Peyer's patch (tissue), 4 donors: ENCODE results near the gene TLR8. TPM values are rescaled to one million over a fixed set of nuclear protein-coding genes. Genes with fewer than 3 reads are reported as not detected.

Experiments
- DNase-seq, 3 donors: peaks; one replicate each; pipeline ENCODE4 v3.0.0-alpha.2; 2017 to 2019
- H3K27ac ChIP-seq, 4 donors: fragments of 200-600 bp; sonication (generic); one replicate each; pipeline ENCODE4 v1.5.1; 2016 to 2019
- H3K27me3 ChIP-seq, 2 donors: fragments of 200-600 bp; sonication (generic); one replicate each; pipeline ENCODE4 v1.5.1; 2019
- H3K36me3 ChIP-seq, 3 donors: fragments of 200-600 bp; sonication (generic); one replicate each; pipeline ENCODE4 v1.5.1; 2016 to 2019
- H3K4me1 ChIP-seq, 4 donors: fragments of 200-600 bp; sonication (generic); one replicate each; pipeline ENCODE4 v1.5.1; 2016 to 2019
- H3K4me3 ChIP-seq, 4 donors: fragments of 200-600 bp; sonication (generic); 1 replicate in 3 of 4; 2 replicates in 1 of 4; pipeline ENCODE4 v1.5.1; 2016 to 2019; ENCODE audit warnings: mild to moderate bottlenecking in 1 of 4
- H3K9me3 ChIP-seq, 4 donors: fragments of 200-600 bp; sonication (generic); one replicate each; pipeline ENCODE4 v1.5.1; 2016 to 2019; ENCODE audit warnings: mild to moderate bottlenecking in 1 of 4
- CTCF ChIP-seq, 6 experiments: fragments of 450-650 bp in 4 of 6; fragments of 200-600 bp in 2 of 6; sonication (generic) in 1 of 6; IDR thresholded peaks; one replicate each; pipeline ENCODE4 v1.5.1; 2017 to 2019; ENCODE audit warnings: antibody characterized with exemption in 6 of 6, mild to moderate bottlenecking in 3 of 6, moderate library complexity in 1 of 6
- POLR2A ChIP-seq, 2 donors: fragments of 450-650 bp; IDR thresholded peaks; one replicate each; pipeline ENCODE4 v1.5.1; 2017; ENCODE audit warnings: antibody characterized with exemption in 2 of 2, mild to moderate bottlenecking in 2 of 2, moderate library complexity in 2 of 2
- total RNA-seq, 4 donors: library from RNA; depleted of rRNA; stranded (reverse); fragments of >200 nt; gene quantifications; one replicate each; pipeline ENCODE4 v1.1.0, GENCODE V29; 2016

The TLR8 gene
- total RNA-seq, 4 donors from 2014 or later: 0.28 to 1.3 TPM; not detected in 2

- no peaks in the 10 kb centered on the region for H3K27me3 ChIP-seq
- TF ChIP-seq POLR2A (IDR thresholded peaks at IDR 0.05) (no peak), CTCF (IDR thresholded peaks at IDR 0.05) (peak in 2 of 6 experiments; percentile 2 to 29)
- DNase-seq: no peak
- peaks cover 0 to 25% (median 11%) of the 10 kb centered on the region in 4 donors for H3K4me1 ChIP-seq
- no peaks in the 10 kb centered on the region for H3K9me3 ChIP-seq
- no peaks in the 10 kb centered on the region for H3K36me3 ChIP-seq
- peak overlapping the region; percentile 76 to 85 (median 81) for H3K27ac ChIP-seq
- peak overlapping the region in 1 of 4 donors; percentile 19 for H3K4me3 ChIP-seq
Observed at GRCh38 chrX:12951595-12951975, 45.2 kb downstream of the TLR8 start.

GRCh38 chrX:12953420-12953819 is 47.0 kb downstream of the TLR8 start:
- H3K36me3 ChIP-seq: no peaks in the 10 kb centered on the region
- no peak for DNase-seq
- H3K27ac ChIP-seq: peak overlapping the region; percentile 5 to 87 (median 51)
- TF ChIP-seq CTCF (IDR thresholded peaks at IDR 0.05) (no peak), POLR2A (IDR thresholded peaks at IDR 0.05) (no peak)
- H3K4me1 ChIP-seq: peaks cover 0 to 25% (median 7%) of the 10 kb centered on the region in 4 donors
- H3K4me3 ChIP-seq: no peak overlapping the region
- H3K9me3 ChIP-seq: no peaks in the 10 kb centered on the region
- no peaks in the 10 kb centered on the region for H3K27me3 ChIP-seq

GRCh38 chrX:12954376-12954775 is 48.0 kb downstream of the TLR8 start:
- no peak for DNase-seq
- Histone ChIP-seq H3K4me1 (peaks cover 0 to 19% (median 7%) of the 10 kb centered on the region in 4 donors), H3K4me3 (no peak overlapping the region), H3K9me3 (no peaks in the 10 kb centered on the region), H3K27me3 (no peaks in the 10 kb centered on the region), H3K36me3 (no peaks in the 10 kb centered on the region), H3K27ac (peak overlapping the region; percentile 70 to 87 (median 82))
- no peak for TF ChIP-seq CTCF (IDR thresholded peaks at IDR 0.05)
- no peak for TF ChIP-seq POLR2A (IDR thresholded peaks at IDR 0.05)

GRCh38 chrX:12954981-12955380 is 48.6 kb downstream of the TLR8 start:
- Histone ChIP-seq H3K9me3 (no peaks in the 10 kb centered on the region), H3K27ac (peak overlapping the region; percentile 70 to 87 (median 82)), H3K27me3 (no peaks in the 10 kb centered on the region), H3K4me1 (peaks cover 0 to 19% (median 5%) of the 10 kb centered on the region in 4 donors), H3K4me3 (peak overlapping the region in 1 of 4 donors; percentile 1), H3K36me3 (no peaks in the 10 kb centered on the region)
- TF ChIP-seq CTCF (IDR thresholded peaks at IDR 0.05) (no peak), POLR2A (IDR thresholded peaks at IDR 0.05) (no peak)
- DNase-seq: no peak

- Histone ChIP-seq H3K4me1 (peaks cover 0 to 19% (median 3%) of the 10 kb centered on the region in 4 donors), H3K4me3 (peak overlapping the region in 3 of 4 donors; percentile 5 to 25 (median 19)), H3K27ac (peak overlapping the region; percentile 80 to 88 (median 86)), H3K36me3 (no peaks in the 10 kb centered on the region), H3K27me3 (no peaks in the 10 kb centered on the region), H3K9me3 (no peaks in the 10 kb centered on the region)
- TF ChIP-seq CTCF (IDR thresholded peaks at IDR 0.05) (no peak), POLR2A (IDR thresholded peaks at IDR 0.05) (no peak)
- DNase-seq: peak in 2 of 3 donors; percentile 76 to 90
Observed at GRCh38 chrX:12955882-12956703, 49.7 kb downstream of the TLR8 start.
